ENCODE measurements around the gene HMGB4.

GRCh38 chr1:33897092-33897725 lies 33.3 kb downstream of the HMGB4 start:
- TF ChIP-seq CTCF (IDR thresholded peaks at IDR 0.05; ENCODE audit: low read length) = no peak
- TF ChIP-seq EZH2 (optimal IDR thresholded peaks at IDR 0.05; ENCODE audit: low read depth, low read length) = no peak
- TF ChIP-seq EZH2phosphoT487 (IDR thresholded peaks at IDR 0.05; ENCODE audit: low read length) = no peak
